Endodermal cell (in vitro differentiated cells): ENCODE data around the gene NDUFS6. TPM values are rescaled to one million over a fixed set of nuclear protein-coding genes. Genes with fewer than 3 reads are reported as not detected.
A peak's percentile ranks its signal among the peaks of the same experiment; 100 is the strongest.
"Not testable (repeated sequence)": the region's sequence is repeated elsewhere in the genome, so short reads cannot be mapped to it uniquely, and the experiment has no call there.

ENCODE experiments used
- DNase-seq: peaks from one replicate; pipeline ENCODE4 v3.0.0-alpha.2; 2017
- H3K27ac ChIP-seq: 2 replicates; pipeline ENCODE4 v1.5.1; 2013; ENCODE audit warnings: mild to moderate bottlenecking, low read depth, low read length, moderate library complexity
- H3K27me3 ChIP-seq: 2 replicates; pipeline ENCODE4 v1.6.1; 2013; ENCODE audit warnings: mild to moderate bottlenecking, low read length, moderate library complexity; ENCODE audit not compliant: insufficient read depth, control insufficient read depth, poor library complexity, severe bottlenecking
- H3K36me3 ChIP-seq: 2 replicates; pipeline ENCODE4 v1.7.0; 2013; ENCODE audit warnings: mild to moderate bottlenecking, low read length, moderate library complexity; ENCODE audit not compliant: control insufficient read depth, insufficient read depth
- H3K4me1 ChIP-seq: one replicate; pipeline ENCODE4 v1.7.0; 2013; ENCODE audit warnings: low read length; ENCODE audit not compliant: control insufficient read depth, insufficient read depth
- H3K4me3 ChIP-seq: 2 replicates; pipeline ENCODE4 v1.5.1; 2013; ENCODE audit warnings: mild to moderate bottlenecking, low read length, moderate library complexity
- H3K9ac ChIP-seq: 2 replicates; pipeline ENCODE4 v1.6.1; 2013; ENCODE audit warnings: mild to moderate bottlenecking, low read length, moderate library complexity; ENCODE audit not compliant: poor library complexity, severe bottlenecking; ENCODE audit errors: extremely low read depth
- H3K9me3 ChIP-seq: 2 replicates; pipeline ENCODE4 v1.6.1; 2013; ENCODE audit warnings: mild to moderate bottlenecking, low read length, moderate library complexity; ENCODE audit not compliant: control insufficient read depth
- H3K27ac Mint-ChIP-seq: 2 replicates; pipeline ENCODE4 v1.8.0; 2020; ENCODE audit warnings: mixed read lengths
- H3K27me3 Mint-ChIP-seq: 2 replicates; pipeline ENCODE4 v1.8.0; 2021; ENCODE audit warnings: mild to moderate bottlenecking, mixed read lengths; ENCODE audit not compliant: insufficient read depth
- H3K36me3 Mint-ChIP-seq: 2 replicates; pipeline ENCODE4 v1.8.0; 2020; ENCODE audit warnings: low read depth, mixed read lengths
- H3K4me1 Mint-ChIP-seq: 2 replicates; pipeline ENCODE4 v1.8.0; 2020; ENCODE audit warnings: mixed read lengths
- H3K4me3 Mint-ChIP-seq: 2 replicates; pipeline ENCODE4 v1.8.0; 2020; ENCODE audit warnings: mild to moderate bottlenecking, moderate library complexity, mixed read lengths
- H3K9me3 Mint-ChIP-seq: 2 replicates; pipeline ENCODE4 v1.8.0; 2020; ENCODE audit warnings: mild to moderate bottlenecking, mixed read lengths
- WGBS, 2 experiments: methylation state at CpG; one replicate each; pipeline versions ENCODE4 v1.1.5 to v1.1.7; 2013; ENCODE audit warnings: missing lambda C conversion rate in 2 of 2, mixed read lengths in 1 of 2; ENCODE audit not compliant: insufficient coverage in 1 of 2, insufficient read length in 1 of 2; 5-methylcytosine and 5-hydroxymethylcytosine counted together
- total RNA-seq, 2 donors: library from RNA; stranded (reverse); fragmentation: NEBNext Ultra II Directional in 1 of 2; extraction: Animal tissue kit (Norgen Biotek cat#: 25700) in 1 of 2; gene quantifications; 2 replicates in 1 of 2; 3 replicates in 1 of 2; pipeline ENCODE4 v1.2.1, GENCODE V29; 2021
- TF ChIP-seq, protein P1 (sequence below): fragments of 200-600 bp; sonication (generic); conservative IDR thresholded peaks from 2 replicates; pipeline ENCODE4 v1.5.0; 2021; ENCODE audit warnings: antibody characterized with exemption, mild to moderate bottlenecking

NDUFS6 gene
- total RNA-seq, 2 donors from 2014 or later: 47.9 to 65.2 TPM

DNA sequence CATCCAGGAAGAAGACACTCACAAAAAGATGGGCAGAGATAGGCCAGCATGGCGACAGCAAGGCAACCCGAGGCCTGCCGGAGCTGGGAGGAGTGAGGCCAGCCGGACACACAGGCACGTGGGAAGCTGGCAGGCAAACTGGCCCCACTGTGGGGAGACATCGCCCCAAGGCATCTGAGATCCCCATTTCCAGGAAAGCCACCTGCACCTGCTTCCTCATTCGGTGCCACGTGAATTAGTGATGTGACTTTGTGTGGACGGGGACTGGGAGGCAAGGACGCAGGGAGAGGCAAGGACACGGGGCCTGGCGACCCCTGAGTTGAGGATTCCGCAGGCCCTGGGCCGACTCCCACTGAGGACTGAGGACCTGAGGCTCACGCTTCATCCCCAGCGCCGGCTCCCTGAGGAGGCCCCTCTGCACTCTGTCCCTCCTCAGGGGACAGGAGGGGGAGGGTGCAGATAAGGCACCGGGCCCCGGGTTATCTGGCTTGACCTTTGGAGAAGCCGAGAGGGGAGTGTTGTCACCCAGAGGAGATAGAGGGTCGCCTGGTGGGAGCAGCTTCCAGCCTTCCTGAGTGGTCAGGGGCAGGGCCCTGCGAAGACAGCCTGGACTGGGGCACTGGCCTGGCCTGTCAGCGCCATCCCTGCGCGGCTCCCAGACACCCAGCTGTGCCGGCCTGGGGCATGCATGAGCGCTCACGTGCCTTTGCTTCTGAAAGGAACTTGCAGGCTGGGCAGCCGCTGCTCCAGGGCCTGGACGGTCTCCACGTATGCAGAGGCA, 39.7 kb downstream of the NDUFS6 start:
- peaks cover 8% of the 10 kb centered on the region for H3K4me1 ChIP-seq
- H3K9me3 ChIP-seq: peaks cover 5% of the 10 kb centered on the region

DNA sequence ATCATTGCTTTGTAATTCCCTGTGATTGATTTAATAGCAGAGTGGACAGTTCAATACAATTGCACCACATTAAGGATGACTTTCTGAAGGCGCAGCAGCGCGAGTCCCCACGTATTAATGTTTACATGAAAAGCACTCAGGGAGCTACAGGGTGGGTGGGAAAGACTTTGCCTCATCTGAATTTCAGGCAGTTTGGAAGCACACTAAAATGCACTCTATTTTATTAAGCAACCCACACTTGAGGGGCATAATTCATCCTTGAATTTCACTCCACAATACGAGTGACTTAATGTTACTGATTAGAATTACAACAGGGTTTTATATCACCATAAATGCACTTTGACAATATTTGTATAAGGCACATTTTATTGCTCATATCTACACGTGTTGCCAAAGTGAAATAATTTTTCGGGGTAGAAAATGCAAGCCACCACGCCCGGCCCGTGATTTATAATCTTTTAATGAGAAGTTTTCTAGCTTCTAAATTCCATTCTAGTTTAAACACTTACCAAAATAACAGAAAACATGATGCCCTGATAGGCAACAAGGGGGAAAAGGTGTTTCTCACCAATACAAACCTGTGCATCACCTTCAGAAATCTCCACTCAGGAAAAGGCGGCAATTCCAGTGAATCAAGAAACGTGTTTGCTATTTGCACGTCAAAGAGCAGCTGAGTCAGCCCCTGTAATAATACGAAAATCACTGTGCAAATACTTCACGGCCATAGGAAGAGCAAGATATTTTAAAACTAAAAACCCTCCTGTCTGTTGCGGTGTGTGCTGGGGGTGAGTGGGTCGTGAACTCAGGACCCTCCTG, 41.0 kb downstream of the NDUFS6 start:
- Histone ChIP-seq H3K4me3 (no peak overlapping the region), H3K9me3 (peaks cover 5% of the 10 kb centered on the region), H3K4me1 (peaks cover 8% of the 10 kb centered on the region), H3K27me3 (peaks cover 21% of the 10 kb centered on the region), H3K36me3 (no peaks in the 10 kb centered on the region), H3K9ac (no peak overlapping the region), H3K27ac (no peak overlapping the region)
- 86 to 88% methylated on average over 15 to 17 of the region's 17 CpGs for WGBS, 2 experiments
- no peaks in the 10 kb centered on the region for H3K9me3 Mint-ChIP-seq
- peaks cover 12% of the 10 kb centered on the region for H3K4me1 Mint-ChIP-seq
- no peaks in the 10 kb centered on the region for H3K36me3 Mint-ChIP-seq
- TF ChIP-seq, protein P1, sequence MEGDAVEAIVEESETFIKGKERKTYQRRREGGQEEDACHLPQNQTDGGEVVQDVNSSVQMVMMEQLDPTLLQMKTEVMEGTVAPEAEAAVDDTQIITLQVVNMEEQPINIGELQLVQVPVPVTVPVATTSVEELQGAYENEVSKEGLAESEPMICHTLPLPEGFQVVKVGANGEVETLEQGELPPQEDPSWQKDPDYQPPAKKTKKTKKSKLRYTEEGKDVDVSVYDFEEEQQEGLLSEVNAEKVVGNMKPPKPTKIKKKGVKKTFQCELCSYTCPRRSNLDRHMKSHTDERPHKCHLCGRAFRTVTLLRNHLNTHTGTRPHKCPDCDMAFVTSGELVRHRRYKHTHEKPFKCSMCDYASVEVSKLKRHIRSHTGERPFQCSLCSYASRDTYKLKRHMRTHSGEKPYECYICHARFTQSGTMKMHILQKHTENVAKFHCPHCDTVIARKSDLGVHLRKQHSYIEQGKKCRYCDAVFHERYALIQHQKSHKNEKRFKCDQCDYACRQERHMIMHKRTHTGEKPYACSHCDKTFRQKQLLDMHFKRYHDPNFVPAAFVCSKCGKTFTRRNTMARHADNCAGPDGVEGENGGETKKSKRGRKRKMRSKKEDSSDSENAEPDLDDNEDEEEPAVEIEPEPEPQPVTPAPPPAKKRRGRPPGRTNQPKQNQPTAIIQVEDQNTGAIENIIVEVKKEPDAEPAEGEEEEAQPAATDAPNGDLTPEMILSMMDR: no peak
- H3K27me3 Mint-ChIP-seq: peaks cover 19% of the 10 kb centered on the region
- H3K4me3 Mint-ChIP-seq: no peak overlapping the region
- no peak for DNase-seq
- H3K27ac Mint-ChIP-seq: no peak overlapping the region

More for the DNA sequence above, 39.7 kb downstream of the NDUFS6 start:
- no peak overlapping the region for H3K27ac Mint-ChIP-seq
- H3K27me3 Mint-ChIP-seq: peaks cover 13% of the 10 kb centered on the region
- H3K4me1 Mint-ChIP-seq: peaks cover 12% of the 10 kb centered on the region
- H3K4me3 Mint-ChIP-seq: no peak overlapping the region
- DNase-seq: peak; percentile 73
- 63 to 76% methylated on average over 11 to 31 of the region's 31 CpGs for WGBS, 2 experiments
- H3K9ac ChIP-seq: no peak overlapping the region
- H3K9me3 Mint-ChIP-seq: no peaks in the 10 kb centered on the region
- H3K27ac ChIP-seq: no peak overlapping the region
- H3K36me3 ChIP-seq: no peaks in the 10 kb centered on the region
- peaks cover 13% of the 10 kb centered on the region for H3K27me3 ChIP-seq
- H3K36me3 Mint-ChIP-seq: no peaks in the 10 kb centered on the region
- TF ChIP-seq, protein P1: no peak
- H3K4me3 ChIP-seq: no peak overlapping the region

DNA sequence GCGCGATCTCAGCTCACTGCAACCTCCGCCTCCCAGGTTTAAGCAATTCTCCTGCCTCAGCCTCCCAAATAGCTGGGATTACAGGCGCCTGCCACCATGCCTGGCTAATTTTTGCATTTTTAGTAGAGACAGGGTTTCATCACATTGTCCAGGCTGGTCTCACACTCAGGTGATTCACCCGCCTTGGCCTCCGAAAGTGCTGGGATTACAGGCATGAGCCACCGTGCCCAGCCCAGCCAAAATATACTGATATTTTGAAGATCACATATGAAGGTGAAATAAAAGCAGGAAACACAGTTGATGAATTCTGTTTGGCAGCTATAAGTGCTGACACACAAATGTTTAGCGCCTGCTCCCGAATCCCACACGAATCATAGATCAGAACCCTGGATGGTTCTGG, 42.6 kb downstream of the NDUFS6 start:
- Mint-ChIP-seq H3K4me1 (peaks cover 12% of the 10 kb centered on the region), H3K27me3 (peaks cover 32% of the 10 kb centered on the region)
- not testable (repeated sequence) for DNase-seq, H3K9ac ChIP-seq, H3K9me3 Mint-ChIP-seq, H3K4me1 ChIP-seq, H3K36me3 ChIP-seq, H3K4me3 ChIP-seq, H3K36me3 Mint-ChIP-seq, H3K27ac ChIP-seq, H3K9me3 ChIP-seq, H3K27ac Mint-ChIP-seq, H3K4me3 Mint-ChIP-seq
- 75 to 83% methylated on average over 8 to 10 of the region's 10 CpGs for WGBS, 2 experiments
- H3K27me3 ChIP-seq: peaks cover 33% of the 10 kb centered on the region
